DOHH2 (cell line): ENCODE data around the gene BEX2.

ENCODE experiments used
- H3F3A ChIP-seq: fragments of 200-600 bp; sonication (generic), shearing (Covaris generic); 2 replicates; pipeline ENCODE4 v1.6.0; 2016; ENCODE audit warnings: antibody characterized with exemption, mild to moderate bottlenecking; ENCODE audit not compliant: control insufficient read depth, insufficient read depth
- H3K27ac ChIP-seq: fragments of 200-600 bp; sonication (generic); 2 replicates; pipeline ENCODE4 v1.5.1; 2014; ENCODE audit warnings: low read depth, mild to moderate bottlenecking, low read length, moderate library complexity
- H3K27me3 ChIP-seq: fragments of 200-600 bp; sonication (generic); 2 replicates; pipeline ENCODE4 v1.6.1; 2014; ENCODE audit warnings: mild to moderate bottlenecking, low read length, mixed read lengths; ENCODE audit not compliant: control insufficient read depth
- H3K36me3 ChIP-seq: fragments of 200-600 bp; sonication (generic); 2 replicates; pipeline ENCODE4 v1.6.1; 2014; ENCODE audit warnings: mild to moderate bottlenecking, low read length, moderate library complexity, mixed read lengths; ENCODE audit not compliant: control insufficient read depth
- H3K4me1 ChIP-seq: fragments of 200-600 bp; sonication (generic); 2 replicates; pipeline ENCODE4 v1.6.1; 2014; ENCODE audit warnings: mild to moderate bottlenecking, low read length, mixed read lengths; ENCODE audit not compliant: control insufficient read depth
- H3K4me2 ChIP-seq: fragments of 200-600 bp; sonication (generic); 2 replicates; pipeline ENCODE4 v1.6.0; 2014; ENCODE audit warnings: mild to moderate bottlenecking, low read length, moderate library complexity
- H3K4me3 ChIP-seq: fragments of 200-600 bp; sonication (generic); 2 replicates; pipeline ENCODE4 v1.5.1; 2014; ENCODE audit warnings: mild to moderate bottlenecking, low read length, mixed read lengths
- H3K79me2 ChIP-seq: fragments of 200-600 bp; sonication (generic); 2 replicates; pipeline ENCODE4 v1.6.1; 2014; ENCODE audit warnings: mild to moderate bottlenecking, low read length, mixed read lengths; ENCODE audit not compliant: control insufficient read depth
- H3K9me2 ChIP-seq: fragments of 200-600 bp; sonication (generic); replicated peaks from 2 replicates; pipeline ENCODE4 v1.6.1; 2014; ENCODE audit warnings: mild to moderate bottlenecking, low read length, mixed read lengths; ENCODE audit not compliant: control insufficient read depth
- H3K9me3 ChIP-seq: fragments of 200-600 bp; sonication (generic); 2 replicates; pipeline ENCODE4 v1.6.1; 2014; ENCODE audit warnings: antibody characterized with exemption, low read length, mixed read lengths; ENCODE audit not compliant: control insufficient read depth, insufficient read depth
- H4K20me1 ChIP-seq: fragments of 200-600 bp; sonication (generic); 2 replicates; pipeline ENCODE4 v1.6.0; 2014; ENCODE audit warnings: low read depth, mild to moderate bottlenecking, antibody characterized with exemption, low read length, moderate library complexity; ENCODE audit not compliant: control insufficient read depth, insufficient read depth
- CTCF ChIP-seq: fragments of 200-600 bp; sonication (generic); IDR thresholded peaks from one replicate; pipeline ENCODE4 v1.5.1; 2014; ENCODE audit warnings: antibody characterized with exemption, mild to moderate bottlenecking, low read depth, low read length; ENCODE audit not compliant: poor library complexity, severe bottlenecking
- EZH2phosphoT487 ChIP-seq: fragments of 200-600 bp; sonication (generic); IDR thresholded peaks from 2 replicates; pipeline ENCODE4 v1.6.1; 2017; ENCODE audit warnings: borderline replicate concordance, mild to moderate bottlenecking, antibody characterized with exemption, low read length, moderate library complexity, mixed read lengths

The BEX2 gene

GRCh38 chrX:103330681-103331288, 20.0 kb upstream of the BEX2 start:
- TF ChIP-seq CTCF (no peak), EZH2phosphoT487 (no peak)
- Histone ChIP-seq H3K4me2 (no peak overlapping the region), H3K36me3 (no peaks in the 10 kb centered on the region), H3K27me3 (no peaks in the 10 kb centered on the region), H3K79me2 (no peaks in the 10 kb centered on the region), H3K9me3 (no peaks in the 10 kb centered on the region), H3K9me2 (no peaks in the 10 kb centered on the region), H4K20me1 (no peaks in the 10 kb centered on the region), H3K4me3 (no peak overlapping the region), H3F3A (no peaks in the 10 kb centered on the region), H3K27ac (no peak overlapping the region), H3K4me1 (no peaks in the 10 kb centered on the region)

- Histone ChIP-seq H3K4me2 (no peak within 1 kb of the TSS), H3K4me3 (no peak within 1 kb of the TSS)
These were observed 19.2 kb upstream of the BEX2 start, which contains the start of gene TCEAL7 for GRCh38 chrX:103329991-103330390. TCEAL7 (plus strand) TSS chrX:103330239; CDS start chrX:103331404, 1,165 bp downstream.

GRCh38 chrX:103311399-103311780, 600 bp upstream of the BEX2 start:
- H3K36me3 ChIP-seq: no peaks in the 10 kb centered on the region
- no peaks in the 10 kb centered on the region for H3K9me3 ChIP-seq
- H3K4me3 ChIP-seq: no peak overlapping the region
- no peak overlapping the region for H3K27ac ChIP-seq
- H3K4me1 ChIP-seq: no peaks in the 10 kb centered on the region
- TF ChIP-seq EZH2phosphoT487: no peak
- TF ChIP-seq CTCF: no peak
- H3K4me2 ChIP-seq: no peak overlapping the region
- H3F3A ChIP-seq: no peaks in the 10 kb centered on the region
- H3K9me2 ChIP-seq: no peaks in the 10 kb centered on the region
- H4K20me1 ChIP-seq: no peaks in the 10 kb centered on the region
- H3K79me2 ChIP-seq: no peaks in the 10 kb centered on the region
- no peaks in the 10 kb centered on the region for H3K27me3 ChIP-seq

More at GRCh38 chrX:103329991-103330390, 19.2 kb upstream of the BEX2 start, which contains the start of gene TCEAL7:
- Histone ChIP-seq H3K79me2 (no peaks in the 10 kb centered on the region), H3K27me3 (no peaks in the 10 kb centered on the region), H3K9me3 (no peaks in the 10 kb centered on the region), H3F3A (no peaks in the 10 kb centered on the region), H4K20me1 (no peaks in the 10 kb centered on the region), H3K27ac (no peak within 1 kb of the TSS), H3K4me1 (no peaks in the 10 kb centered on the region), H3K36me3 (no peaks in the 10 kb centered on the region), H3K9me2 (no peaks in the 10 kb centered on the region)
- no peak for TF ChIP-seq CTCF
